NCI-H1092 (cell line): Measurements from ENCODE around the gene KLHL18.
"Not testable (repeated sequence)": the region's sequence is repeated elsewhere in the genome, so short reads cannot be mapped to it uniquely, and the experiment has no call there.

ENCODE experiments used
- DNase-seq: peaks from one replicate; lab custom pipeline; 2025; lab: John Stamatoyannopoulos, UW

Gene KLHL18

GRCh38 chr3:47362701-47363100, 80.0 kb downstream of the KLHL18 start:
- no peak for DNase-seq

GRCh38 chr3:47365213-47366153, 82.7 kb downstream of the KLHL18 start:
- no peak for DNase-seq

- DNase-seq = no peak
These were observed 84.1 kb downstream of the KLHL18 start for GRCh38 chr3:47366833-47367232.

GRCh38 chr3:47367631-47368030, 84.9 kb downstream of the KLHL18 start:
- DNase-seq = no peak

GRCh38 chr3:47370020-47370419, 87.3 kb downstream of the KLHL18 start:
- not testable (repeated sequence) for DNase-seq

GRCh38 chr3:47370887-47371697, 88.3 kb downstream of the KLHL18 start:
- no peak for DNase-seq

- DNase-seq = no peak
These were observed 91.8 kb downstream of the KLHL18 start for GRCh38 chr3:47374587-47374986.

- DNase-seq = no peak
These were observed 93.6 kb downstream of the KLHL18 start for GRCh38 chr3:47376393-47376792.

- DNase-seq = no peak
These were observed 94.4 kb downstream of the KLHL18 start for GRCh38 chr3:47377186-47377585.

- DNase-seq = no peak
These were observed 96.1 kb downstream of the KLHL18 start for GRCh38 chr3:47378869-47379268.

GRCh38 chr3:47379411-47379899, 96.7 kb downstream of the KLHL18 start:
- DNase-seq = no peak

- no peak for DNase-seq
These were observed 97.4 kb downstream of the KLHL18 start for GRCh38 chr3:47380026-47380600.

- peak; percentile 96 for DNase-seq
These were observed 98.0 kb downstream of the KLHL18 start, which contains the start of gene PTPN23 for GRCh38 chr3:47380601-47381316. Gene PTPN23, plus strand, starts transcription at chr3:47381021. Its CDS starts 76 bp downstream, at chr3:47381097.

GRCh38 chr3:47381317-47382157, 98.8 kb downstream of the KLHL18 start:
- DNase-seq = peak; percentile 51

- no peak for DNase-seq
These were observed 101.7 kb downstream of the KLHL18 start for GRCh38 chr3:47384425-47384824.

GRCh38 chr3:47385007-47385406, 102.3 kb downstream of the KLHL18 start:
- DNase-seq = no peak

GRCh38 chr3:47385796-47386195, 103.1 kb downstream of the KLHL18 start:
- DNase-seq = no peak

GRCh38 chr3:47392933-47393332, 110.2 kb downstream of the KLHL18 start:
- DNase-seq = no peak

GRCh38 chr3:47394140-47394870, 111.6 kb downstream of the KLHL18 start:
- no peak for DNase-seq

- DNase-seq = no peak
These were observed 112.1 kb downstream of the KLHL18 start for GRCh38 chr3:47394881-47395280.
